ENCODE measurements around the gene DGKG. TPM values are rescaled to one million over a fixed set of nuclear protein-coding genes. Genes with fewer than 3 reads are reported as not detected.

Gene DGKG
- total RNA-seq, 4 donors from 2014 or later: 0.70 to 13.2 (median 5.9) TPM

- Histone ChIP-seq H3K36me3 (no peaks in the 10 kb centered on the region), H3K9me3 (no peaks in the 10 kb centered on the region), H3K4me1 (no peaks in the 10 kb centered on the region), H3K4me3 (no peak overlapping the region), H3K27ac (no peak overlapping the region), H3K27me3 (no peaks in the 10 kb centered on the region)
- TF ChIP-seq CTCF (IDR thresholded peaks at IDR 0.05): no peak
- TF ChIP-seq POLR2A (IDR thresholded peaks at IDR 0.05): no peak
- no peak for DNase-seq
Measured at GRCh38 chr3:186167646-186168395, 194.2 kb downstream of the DGKG start.

- Histone ChIP-seq H3K27me3 (no peaks in the 10 kb centered on the region), H3K4me1 (no peaks in the 10 kb centered on the region), H3K27ac (no peak overlapping the region), H3K4me3 (no peak overlapping the region), H3K36me3 (no peaks in the 10 kb centered on the region), H3K9me3 (no peaks in the 10 kb centered on the region)
- TF ChIP-seq POLR2A (IDR thresholded peaks at IDR 0.05) (no peak), CTCF (IDR thresholded peaks at IDR 0.05) (no peak)
- no peak for DNase-seq
Measured at GRCh38 chr3:186166491-186167288, 195.3 kb downstream of the DGKG start.

- no peaks in the 10 kb centered on the region for H3K4me1 ChIP-seq
- DNase-seq: no peak
- H3K27ac ChIP-seq: no peak overlapping the region
- TF ChIP-seq CTCF (IDR thresholded peaks at IDR 0.05): no peak
- TF ChIP-seq POLR2A (IDR thresholded peaks at IDR 0.05): no peak
- H3K9me3 ChIP-seq: no peaks in the 10 kb centered on the region
- H3K27me3 ChIP-seq: no peaks in the 10 kb centered on the region
- no peak overlapping the region for H3K4me3 ChIP-seq
- no peaks in the 10 kb centered on the region for H3K36me3 ChIP-seq
Measured at GRCh38 chr3:186166036-186166435, 196.0 kb downstream of the DGKG start.

GRCh38 chr3:186165331-186165730 is 196.7 kb downstream of the DGKG start:
- Histone ChIP-seq H3K36me3 (no peaks in the 10 kb centered on the region), H3K27ac (no peak overlapping the region), H3K4me3 (no peak overlapping the region), H3K9me3 (no peaks in the 10 kb centered on the region), H3K27me3 (no peaks in the 10 kb centered on the region), H3K4me1 (no peaks in the 10 kb centered on the region)
- no peak for DNase-seq
- TF ChIP-seq CTCF (IDR thresholded peaks at IDR 0.05): no peak
- no peak for TF ChIP-seq POLR2A (IDR thresholded peaks at IDR 0.05)

- TF ChIP-seq CTCF (IDR thresholded peaks at IDR 0.05) (no peak), POLR2A (IDR thresholded peaks at IDR 0.05) (no peak)
- Histone ChIP-seq H3K27ac (no peak overlapping the region), H3K27me3 (no peaks in the 10 kb centered on the region), H3K9me3 (no peaks in the 10 kb centered on the region), H3K36me3 (no peaks in the 10 kb centered on the region), H3K4me3 (no peak overlapping the region), H3K4me1 (no peaks in the 10 kb centered on the region)
- DNase-seq: no peak
Measured at GRCh38 chr3:186164696-186165095, 197.3 kb downstream of the DGKG start.

Data from Peyer's patch (tissue), 4 donors.